Neuron (in vitro differentiated cells): ENCODE data around the gene SUGCT.

Source experiments
- H2AFZ ChIP-seq: one replicate; pipeline ENCODE4 v1.6.1; 2013; ENCODE audit warnings: low read depth, mild to moderate bottlenecking, inconsistent platforms, low read length, moderate library complexity
- H3K27me3 ChIP-seq: one replicate; pipeline ENCODE4 v1.6.1; 2013; ENCODE audit warnings: low read length; ENCODE audit not compliant: insufficient read depth
- H3K36me3 ChIP-seq: one replicate; pipeline ENCODE4 v1.6.1; 2013; ENCODE audit warnings: low read length; ENCODE audit not compliant: insufficient read depth
- H3K4me1 ChIP-seq: one replicate; pipeline ENCODE4 v1.6.1; 2013; ENCODE audit warnings: low read length; ENCODE audit not compliant: insufficient read depth
- H3K4me3 ChIP-seq: 2 replicates; pipeline ENCODE4 v1.5.1; 2013; ENCODE audit warnings: mild to moderate bottlenecking, low read length, moderate library complexity
- H3K9me3 ChIP-seq: one replicate; pipeline ENCODE4 v1.6.1; 2013; ENCODE audit warnings: low read length

Gene SUGCT

GRCh38 chr7:40303996-40304395 lies 169.2 kb downstream of the SUGCT start:
- H3K4me1 ChIP-seq = peaks cover 1% of the 10 kb centered on the region
- H3K9me3 ChIP-seq = no peaks in the 10 kb centered on the region
- no peak overlapping the region for H2AFZ ChIP-seq
- no peaks in the 10 kb centered on the region for H3K36me3 ChIP-seq
- no peaks in the 10 kb centered on the region for H3K27me3 ChIP-seq
- no peak overlapping the region for H3K4me3 ChIP-seq

DNA sequence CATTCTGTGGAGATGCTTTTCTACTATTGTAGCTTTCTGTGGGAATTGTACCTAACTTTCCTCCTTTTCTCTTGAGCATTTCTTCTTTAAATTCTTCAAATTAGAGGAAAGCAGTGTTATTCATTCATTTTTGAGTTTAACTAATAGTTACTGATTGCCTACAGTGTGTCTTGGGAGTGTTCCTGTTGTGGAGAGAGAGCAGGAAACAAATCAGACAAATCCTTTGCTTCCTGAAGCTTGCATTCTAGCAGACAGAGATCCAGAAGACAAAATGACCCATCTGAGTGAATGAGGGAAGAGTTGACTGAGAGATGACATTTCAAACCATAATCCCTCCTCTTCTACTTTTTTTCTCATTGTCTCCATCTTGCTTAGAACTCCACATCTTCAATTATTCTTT lies 170.4 kb downstream of the SUGCT start:
- H2AFZ ChIP-seq = no peak overlapping the region
- H3K27me3 ChIP-seq = no peaks in the 10 kb centered on the region
- H3K4me1 ChIP-seq = no peaks in the 10 kb centered on the region
- H3K4me3 ChIP-seq = no peak overlapping the region
- H3K36me3 ChIP-seq = no peaks in the 10 kb centered on the region
- no peaks in the 10 kb centered on the region for H3K9me3 ChIP-seq

DNA sequence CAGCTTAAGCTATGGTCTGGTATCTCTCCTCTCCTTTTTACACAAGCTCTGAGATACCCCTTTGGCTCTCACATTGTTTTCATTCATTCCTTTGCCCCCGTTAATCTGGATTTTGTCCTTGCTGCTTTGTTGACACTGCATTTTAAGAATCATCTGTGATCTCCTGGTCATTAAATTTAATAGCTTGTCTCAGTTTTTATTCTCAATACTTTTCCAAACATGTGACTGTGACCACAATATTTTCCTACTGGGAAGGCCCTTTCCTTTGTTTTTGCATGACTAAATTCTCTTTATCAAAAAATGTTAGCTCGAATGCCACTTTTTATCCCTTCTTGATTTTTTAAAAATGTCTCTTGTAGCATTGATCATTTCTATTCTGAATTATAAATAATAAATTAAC lies 171.2 kb downstream of the SUGCT start:
- Histone ChIP-seq H3K27me3 (no peaks in the 10 kb centered on the region), H2AFZ (no peak overlapping the region), H3K4me1 (no peaks in the 10 kb centered on the region), H3K9me3 (no peaks in the 10 kb centered on the region), H3K36me3 (no peaks in the 10 kb centered on the region), H3K4me3 (no peak overlapping the region)

DNA sequence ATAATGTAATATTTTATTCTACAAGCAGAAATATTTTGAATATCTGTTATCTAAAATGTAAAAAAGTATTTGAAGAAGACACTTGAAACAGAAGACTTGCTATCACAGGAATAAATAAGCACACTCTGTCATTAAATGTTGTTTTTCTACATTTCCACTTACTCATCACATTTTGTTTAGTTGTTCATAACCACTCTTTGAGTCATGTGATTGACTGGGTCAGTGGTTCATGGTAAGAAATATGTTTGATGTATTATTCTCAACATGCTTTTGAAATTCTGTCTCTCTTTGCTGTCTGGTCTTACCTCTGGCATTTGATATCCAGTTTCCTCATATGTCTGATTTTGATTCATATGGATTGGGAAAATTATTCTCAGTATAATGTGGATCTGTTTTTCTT lies 171.8 kb downstream of the SUGCT start:
- no peak overlapping the region for H3K4me3 ChIP-seq
- no peaks in the 10 kb centered on the region for H3K9me3 ChIP-seq
- no peak overlapping the region for H2AFZ ChIP-seq
- no peaks in the 10 kb centered on the region for H3K36me3 ChIP-seq
- H3K4me1 ChIP-seq = no peaks in the 10 kb centered on the region
- no peaks in the 10 kb centered on the region for H3K27me3 ChIP-seq

- H3K27me3 ChIP-seq = no peaks in the 10 kb centered on the region
- H3K4me3 ChIP-seq = no peak overlapping the region
- H3K36me3 ChIP-seq = no peaks in the 10 kb centered on the region
- H2AFZ ChIP-seq = no peak overlapping the region
- H3K9me3 ChIP-seq = peaks cover 3% of the 10 kb centered on the region
- no peaks in the 10 kb centered on the region for H3K4me1 ChIP-seq
Measured at GRCh38 chr7:40310258-40310657, 175.5 kb downstream of the SUGCT start.

DNA sequence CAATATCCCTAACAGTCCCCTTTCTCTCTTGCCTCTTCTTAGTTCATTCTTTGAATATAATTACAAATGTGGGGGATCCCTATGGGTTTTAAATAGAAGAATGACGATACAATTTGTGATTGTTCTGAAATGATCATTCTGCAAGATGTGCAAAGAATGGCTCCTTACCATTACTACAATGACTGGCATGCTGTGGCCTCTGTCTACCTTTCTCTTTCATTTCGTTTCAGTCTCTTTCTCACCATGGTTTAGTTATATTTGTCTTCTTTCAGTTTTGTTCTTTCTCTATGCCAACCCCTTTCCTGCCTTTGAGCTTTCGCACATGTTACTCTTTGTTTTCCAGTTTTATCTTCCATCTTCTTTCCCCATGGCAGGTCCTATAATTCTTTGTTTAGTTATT lies 176.5 kb downstream of the SUGCT start:
- Histone ChIP-seq H3K4me3 (no peak overlapping the region), H3K27me3 (no peaks in the 10 kb centered on the region), H3K9me3 (peaks cover 3% of the 10 kb centered on the region), H3K36me3 (no peaks in the 10 kb centered on the region), H3K4me1 (no peaks in the 10 kb centered on the region), H2AFZ (no peak overlapping the region)

- Histone ChIP-seq H3K9me3 (peaks cover 3% of the 10 kb centered on the region), H3K4me1 (no peaks in the 10 kb centered on the region), H3K27me3 (no peaks in the 10 kb centered on the region), H2AFZ (no peak overlapping the region), H3K4me3 (no peak overlapping the region), H3K36me3 (no peaks in the 10 kb centered on the region)
Measured at GRCh38 chr7:40315277-40315676, 180.5 kb downstream of the SUGCT start.

- H2AFZ ChIP-seq = no peak overlapping the region
- H3K36me3 ChIP-seq = no peaks in the 10 kb centered on the region
- H3K4me1 ChIP-seq = no peaks in the 10 kb centered on the region
- H3K27me3 ChIP-seq = no peaks in the 10 kb centered on the region
- H3K4me3 ChIP-seq = no peak overlapping the region
- H3K9me3 ChIP-seq = peaks cover 3% of the 10 kb centered on the region
Measured at GRCh38 chr7:40316176-40316575, 181.4 kb downstream of the SUGCT start.

DNA sequence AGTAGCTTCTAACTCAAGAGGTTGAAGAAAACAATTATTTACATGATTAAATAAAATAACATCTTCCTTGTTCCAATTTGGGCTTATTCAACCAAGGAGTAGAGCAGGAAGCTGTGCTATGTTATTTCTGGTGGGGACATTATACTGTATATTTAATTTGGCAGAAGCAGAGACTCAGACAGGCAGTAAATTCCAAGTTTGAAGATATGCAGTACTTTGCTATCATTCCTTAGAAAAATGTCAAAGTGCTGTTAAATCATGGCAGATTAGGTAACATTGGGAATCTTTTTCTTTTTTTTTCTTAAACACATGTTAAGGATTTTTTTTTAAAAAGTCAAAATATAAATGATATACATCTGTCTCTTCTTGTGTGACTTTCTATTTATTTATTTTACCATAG lies 190.1 kb downstream of the SUGCT start:
- Histone ChIP-seq H3K4me1 (peaks cover 2% of the 10 kb centered on the region), H3K27me3 (no peaks in the 10 kb centered on the region), H3K9me3 (no peaks in the 10 kb centered on the region), H2AFZ (no peak overlapping the region), H3K4me3 (no peak overlapping the region), H3K36me3 (no peaks in the 10 kb centered on the region)

GRCh38 chr7:40327113-40327512 lies 192.3 kb downstream of the SUGCT start:
- Histone ChIP-seq H3K9me3 (no peaks in the 10 kb centered on the region), H3K27me3 (no peaks in the 10 kb centered on the region), H2AFZ (no peak overlapping the region), H3K4me3 (no peak overlapping the region), H3K36me3 (no peaks in the 10 kb centered on the region), H3K4me1 (peaks cover 11% of the 10 kb centered on the region)

DNA sequence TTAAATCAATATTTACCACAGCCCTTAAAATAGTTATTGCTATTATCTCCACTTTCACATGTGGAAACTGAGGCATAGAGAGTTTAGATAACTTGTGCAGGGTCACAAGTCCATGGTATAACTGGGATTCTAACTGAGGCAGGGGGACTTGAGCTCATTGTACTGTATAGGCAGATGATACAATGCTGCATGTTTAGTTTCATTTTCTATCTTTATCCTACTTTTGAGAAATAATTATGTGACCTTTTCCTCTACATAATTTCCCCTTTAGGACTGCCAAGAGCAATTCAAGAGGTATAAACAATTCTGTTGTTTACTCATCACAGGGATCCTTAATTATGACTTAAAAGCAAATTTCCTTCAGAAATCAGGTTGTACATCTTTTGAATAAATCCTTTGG lies 193.1 kb downstream of the SUGCT start:
- Histone ChIP-seq H3K4me1 (peaks cover 11% of the 10 kb centered on the region), H3K4me3 (no peak overlapping the region), H3K36me3 (no peaks in the 10 kb centered on the region), H3K27me3 (no peaks in the 10 kb centered on the region), H2AFZ (no peak overlapping the region), H3K9me3 (no peaks in the 10 kb centered on the region)

DNA sequence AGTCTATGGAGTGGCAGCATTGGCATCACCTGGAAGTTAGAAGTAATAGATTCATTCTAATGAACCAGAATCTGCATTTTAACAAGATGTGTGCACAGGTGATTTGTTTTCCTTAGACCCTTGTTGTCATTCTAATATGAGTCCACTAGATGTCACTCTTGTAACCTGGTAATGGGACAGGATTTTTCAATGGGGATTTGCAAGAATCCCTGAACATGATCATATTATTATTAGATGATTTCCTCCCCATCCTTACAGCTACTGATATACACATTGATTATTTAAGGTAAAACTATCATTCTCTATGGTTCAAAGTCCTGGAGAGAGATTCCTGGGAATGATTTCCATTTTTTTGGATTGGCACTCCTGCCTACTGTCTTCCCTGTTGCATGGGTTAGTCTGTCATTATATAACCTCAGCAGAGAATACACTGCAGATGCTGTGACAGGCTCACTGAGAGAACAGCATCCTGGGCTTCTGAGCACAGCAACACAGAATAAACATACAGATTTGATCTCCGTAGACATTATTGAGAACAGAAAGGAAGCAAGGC lies 194.9 kb downstream of the SUGCT start:
- no peaks in the 10 kb centered on the region for H3K9me3 ChIP-seq
- no peaks in the 10 kb centered on the region for H3K27me3 ChIP-seq
- H3K4me3 ChIP-seq = no peak overlapping the region
- H3K36me3 ChIP-seq = no peaks in the 10 kb centered on the region
- peaks cover 11% of the 10 kb centered on the region for H3K4me1 ChIP-seq
- H2AFZ ChIP-seq = no peak overlapping the region

DNA sequence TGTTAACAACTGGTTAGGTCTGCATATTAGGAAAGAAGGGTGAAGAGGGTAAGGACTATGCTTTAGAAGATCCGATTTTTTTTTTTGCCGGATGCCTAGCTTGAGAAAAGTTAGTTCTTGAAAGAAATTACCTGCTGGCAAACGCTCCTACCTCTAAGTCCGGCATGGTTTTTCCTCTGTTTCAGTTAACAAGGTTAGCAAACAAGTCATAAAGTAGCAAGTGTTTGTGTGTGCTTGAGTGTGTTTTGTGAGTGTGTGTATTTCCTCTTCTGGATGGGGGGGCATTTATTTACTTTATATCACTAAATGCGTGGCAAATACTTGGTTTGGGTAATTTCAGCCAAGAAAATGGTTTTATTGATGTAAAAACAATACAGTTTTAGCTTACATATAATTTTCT lies 195.6 kb downstream of the SUGCT start:
- H3K4me1 ChIP-seq = peaks cover 11% of the 10 kb centered on the region

GRCh38 chr7:40331915-40332314 lies 197.1 kb downstream of the SUGCT start:
- peaks cover 11% of the 10 kb centered on the region for H3K4me1 ChIP-seq
- H3K27me3 ChIP-seq = no peaks in the 10 kb centered on the region
- no peaks in the 10 kb centered on the region for H3K9me3 ChIP-seq
- no peak overlapping the region for H3K4me3 ChIP-seq
- H3K36me3 ChIP-seq = no peaks in the 10 kb centered on the region
- no peak overlapping the region for H2AFZ ChIP-seq

More for the DNA sequence above, 195.6 kb downstream of the SUGCT start:
- H3K27me3 ChIP-seq = no peaks in the 10 kb centered on the region
- H3K9me3 ChIP-seq = no peaks in the 10 kb centered on the region
- no peak overlapping the region for H3K4me3 ChIP-seq
- no peaks in the 10 kb centered on the region for H3K36me3 ChIP-seq
- no peak overlapping the region for H2AFZ ChIP-seq
